Liver (tissue), 9 donors: ENCODE data around the gene EGFR. TPM values are rescaled to one million over a fixed set of nuclear protein-coding genes. Genes with fewer than 3 reads are reported as not detected.

ENCODE experiments used
- DNase-seq: peaks from one replicate; pipeline ENCODE4 v3.0.0-alpha.2; 2017; ENCODE audit warnings: low spot score
- H3K27ac ChIP-seq, 2 donors: one replicate each; pipeline ENCODE4 v1.7.0; 2013; ENCODE audit warnings: inconsistent platforms in 2 of 2, low read length in 2 of 2, control low read depth in 1 of 2, low read depth in 1 of 2, mild to moderate bottlenecking in 1 of 2
- H3K27me3 ChIP-seq, 4 donors: one replicate each; pipeline versions ENCODE4 v1.6.1 to v1.7.0; 2013; ENCODE audit warnings: low read length in 3 of 4, inconsistent platforms in 1 of 4, mild to moderate bottlenecking in 1 of 4, moderate library complexity in 1 of 4; ENCODE audit not compliant: control insufficient read depth in 4 of 4, insufficient read depth in 4 of 4
- H3K36me3 ChIP-seq, 4 donors: one replicate each; pipeline versions ENCODE4 v1.6.1 to v1.7.0; 2013; ENCODE audit warnings: low read length in 3 of 4, mild to moderate bottlenecking in 3 of 4, low read depth in 1 of 4, moderate library complexity in 1 of 4; ENCODE audit not compliant: control insufficient read depth in 4 of 4, insufficient read depth in 3 of 4
- H3K4me1 ChIP-seq, 4 donors: one replicate each; pipeline versions ENCODE4 v1.6.1 to v1.7.0; 2013; ENCODE audit warnings: low read length in 3 of 4, mild to moderate bottlenecking in 3 of 4, moderate library complexity in 1 of 4; ENCODE audit not compliant: control insufficient read depth in 4 of 4, insufficient read depth in 4 of 4
- H3K4me3 ChIP-seq, 3 donors: one replicate each; pipeline versions ENCODE4 v1.6.1 to v1.7.0; 2013; ENCODE audit warnings: low read length in 3 of 3, control low read depth in 1 of 3, low read depth in 1 of 3, mild to moderate bottlenecking in 1 of 3
- H3K9ac ChIP-seq, 2 donors: one replicate each; pipeline ENCODE4 v1.7.0; 2013; ENCODE audit warnings: low read length in 2 of 2, mild to moderate bottlenecking in 2 of 2, moderate library complexity in 2 of 2, control low read depth in 1 of 2, low read depth in 1 of 2
- H3K9me3 ChIP-seq, 4 donors: one replicate each; pipeline versions ENCODE4 v1.6.1 to v1.7.0; 2013; ENCODE audit warnings: low read length in 3 of 4; ENCODE audit not compliant: control insufficient read depth in 4 of 4
- ATF3 ChIP-seq: IDR thresholded peaks from 2 replicates; pipeline ENCODE4 v1.6.1; 2016; ENCODE audit warnings: antibody characterized with exemption
- CTCF ChIP-seq: fragments of 150-350 bp; IDR thresholded peaks from 2 replicates; pipeline ENCODE4 v1.5.1; 2017; ENCODE audit warnings: improper control_type of control experiment, low read depth, low read length; ENCODE audit not compliant: missing input control
- EGR1 ChIP-seq, 2 donors: IDR thresholded peaks; 2 replicates each; pipeline ENCODE4 v1.6.1; 2016 to 2018; ENCODE audit warnings: antibody characterized with exemption in 2 of 2, low read depth in 2 of 2
- FOXA1 ChIP-seq: IDR thresholded peaks from 2 replicates; pipeline ENCODE4 v1.6.1; 2016; ENCODE audit warnings: antibody characterized with exemption
- GABPA ChIP-seq, 2 donors: IDR thresholded peaks in 1 of 2; conservative IDR thresholded peaks in 1 of 2; 2 replicates each; pipeline ENCODE4 v1.6.1; 2016; ENCODE audit warnings: antibody characterized with exemption in 2 of 2, mild to moderate bottlenecking in 1 of 2, moderate library complexity in 1 of 2
- HNF4A ChIP-seq, 2 donors: conservative IDR thresholded peaks; 2 replicates each; pipeline ENCODE4 v1.6.1; 2016; ENCODE audit warnings: antibody characterized with exemption in 2 of 2, mild to moderate bottlenecking in 2 of 2
- HNF4G ChIP-seq: IDR thresholded peaks from 2 replicates; pipeline ENCODE4 v1.6.1; 2016; ENCODE audit warnings: antibody characterized with exemption
- JUND ChIP-seq, 2 donors: IDR thresholded peaks; 2 replicates each; pipeline ENCODE4 v1.6.1; 2016; ENCODE audit warnings: antibody characterized with exemption in 2 of 2
- NR2F2 ChIP-seq: IDR thresholded peaks from 2 replicates; pipeline ENCODE4 v1.6.1; 2016; ENCODE audit warnings: antibody characterized with exemption
- RAD21 ChIP-seq, 2 donors: IDR thresholded peaks; 2 replicates each; pipeline ENCODE4 v1.6.1; 2016; ENCODE audit warnings: antibody characterized with exemption in 2 of 2, mild to moderate bottlenecking in 2 of 2
- RXRA ChIP-seq, 2 donors: IDR thresholded peaks; 2 replicates each; pipeline ENCODE4 v1.6.1; 2017 to 2018; ENCODE audit warnings: antibody characterized with exemption in 2 of 2, mild to moderate bottlenecking in 1 of 2
- SP1 ChIP-seq: IDR thresholded peaks from 2 replicates; pipeline ENCODE4 v1.6.1; 2018; ENCODE audit warnings: antibody characterized with exemption, mild to moderate bottlenecking
- YY1 ChIP-seq: IDR thresholded peaks from 2 replicates; pipeline ENCODE4 v1.6.1; 2016; ENCODE audit warnings: antibody characterized with exemption, mild to moderate bottlenecking
- WGBS: extraction: QIAGEN DNeasy Blood & Tissue Kit; methylation state at CpG from one replicate; pipeline ENCODE4 v1.1.7; 2013; 5-methylcytosine and 5-hydroxymethylcytosine counted together
- polyA plus RNA-seq, 2 donors: library from polyadenylated mRNA; stranded (reverse) in 1 of 2; unstranded in 1 of 2; fragments of 200-250 nt in 1 of 2; fragments of >200 nt in 1 of 2; fragmentation: Nextera tagmentation in 1 of 2; extraction: Ambion mirVana in 1 of 2; gene quantifications; one replicate each; pipeline versions ENCODE4 v1.2.1 to v1.2.3, GENCODE V29; 2013 to 2015
- total RNA-seq, 2 donors: library from RNA; depleted of rRNA; stranded (reverse); fragments of >200 nt; gene quantifications; one replicate each; pipeline ENCODE4 v1.2.3, GENCODE V29; 2014
- TF ChIP-seq, protein P1 (sequence below): IDR thresholded peaks from 2 replicates; pipeline ENCODE4 v1.6.1; 2016; ENCODE audit warnings: antibody characterized with exemption
- TF ChIP-seq, protein P2 (sequence below): IDR thresholded peaks from 2 replicates; pipeline ENCODE4 v1.6.1; 2016; ENCODE audit warnings: antibody characterized with exemption, mild to moderate bottlenecking
- TF ChIP-seq, protein P3 (sequence below): IDR thresholded peaks from 2 replicates; pipeline ENCODE4 v1.6.1; 2016; ENCODE audit warnings: antibody characterized with exemption
- donor health status: healthy.
- donor health status: healthy.
- donor health status: healthy.
- donor health status: healthy.
- donor health status: healthy.

Gene EGFR
- total and polyA plus RNA-seq, 4 donors, result 22.6 to 37.0 (median 27.7) TPM

- Histone ChIP-seq H3K27ac (no peak overlapping the region), H3K27me3 (no peaks in the 10 kb centered on the region), H3K9me3 (no peaks in the 10 kb centered on the region), H3K9ac (no peak overlapping the region), H3K4me1 (peaks cover 8 to 31% (median 18%) of the 10 kb centered on the region in 4 donors), H3K36me3 (no peaks in the 10 kb centered on the region), H3K4me3 (no peak overlapping the region)
- no peak for DNase-seq
- 90% methylated on average over 6 of the region's 6 CpGs for WGBS
- TF ChIP-seq, protein P1, sequence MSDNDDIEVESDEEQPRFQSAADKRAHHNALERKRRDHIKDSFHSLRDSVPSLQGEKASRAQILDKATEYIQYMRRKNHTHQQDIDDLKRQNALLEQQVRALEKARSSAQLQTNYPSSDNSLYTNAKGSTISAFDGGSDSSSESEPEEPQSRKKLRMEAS, result no peak
- TF ChIP-seq, protein P2, sequence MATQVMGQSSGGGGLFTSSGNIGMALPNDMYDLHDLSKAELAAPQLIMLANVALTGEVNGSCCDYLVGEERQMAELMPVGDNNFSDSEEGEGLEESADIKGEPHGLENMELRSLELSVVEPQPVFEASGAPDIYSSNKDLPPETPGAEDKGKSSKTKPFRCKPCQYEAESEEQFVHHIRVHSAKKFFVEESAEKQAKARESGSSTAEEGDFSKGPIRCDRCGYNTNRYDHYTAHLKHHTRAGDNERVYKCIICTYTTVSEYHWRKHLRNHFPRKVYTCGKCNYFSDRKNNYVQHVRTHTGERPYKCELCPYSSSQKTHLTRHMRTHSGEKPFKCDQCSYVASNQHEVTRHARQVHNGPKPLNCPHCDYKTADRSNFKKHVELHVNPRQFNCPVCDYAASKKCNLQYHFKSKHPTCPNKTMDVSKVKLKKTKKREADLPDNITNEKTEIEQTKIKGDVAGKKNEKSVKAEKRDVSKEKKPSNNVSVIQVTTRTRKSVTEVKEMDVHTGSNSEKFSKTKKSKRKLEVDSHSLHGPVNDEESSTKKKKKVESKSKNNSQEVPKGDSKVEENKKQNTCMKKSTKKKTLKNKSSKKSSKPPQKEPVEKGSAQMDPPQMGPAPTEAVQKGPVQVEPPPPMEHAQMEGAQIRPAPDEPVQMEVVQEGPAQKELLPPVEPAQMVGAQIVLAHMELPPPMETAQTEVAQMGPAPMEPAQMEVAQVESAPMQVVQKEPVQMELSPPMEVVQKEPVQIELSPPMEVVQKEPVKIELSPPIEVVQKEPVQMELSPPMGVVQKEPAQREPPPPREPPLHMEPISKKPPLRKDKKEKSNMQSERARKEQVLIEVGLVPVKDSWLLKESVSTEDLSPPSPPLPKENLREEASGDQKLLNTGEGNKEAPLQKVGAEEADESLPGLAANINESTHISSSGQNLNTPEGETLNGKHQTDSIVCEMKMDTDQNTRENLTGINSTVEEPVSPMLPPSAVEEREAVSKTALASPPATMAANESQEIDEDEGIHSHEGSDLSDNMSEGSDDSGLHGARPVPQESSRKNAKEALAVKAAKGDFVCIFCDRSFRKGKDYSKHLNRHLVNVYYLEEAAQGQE, result no peak
- TF ChIP-seq JUND (IDR thresholded peaks at IDR 0.05), result no peak
- TF ChIP-seq RAD21 (IDR thresholded peaks at IDR 0.05), result no peak
- no peak for TF ChIP-seq FOXA1
- TF ChIP-seq SP1, result no peak
- no peak for TF ChIP-seq HNF4G
- TF ChIP-seq, protein P3, sequence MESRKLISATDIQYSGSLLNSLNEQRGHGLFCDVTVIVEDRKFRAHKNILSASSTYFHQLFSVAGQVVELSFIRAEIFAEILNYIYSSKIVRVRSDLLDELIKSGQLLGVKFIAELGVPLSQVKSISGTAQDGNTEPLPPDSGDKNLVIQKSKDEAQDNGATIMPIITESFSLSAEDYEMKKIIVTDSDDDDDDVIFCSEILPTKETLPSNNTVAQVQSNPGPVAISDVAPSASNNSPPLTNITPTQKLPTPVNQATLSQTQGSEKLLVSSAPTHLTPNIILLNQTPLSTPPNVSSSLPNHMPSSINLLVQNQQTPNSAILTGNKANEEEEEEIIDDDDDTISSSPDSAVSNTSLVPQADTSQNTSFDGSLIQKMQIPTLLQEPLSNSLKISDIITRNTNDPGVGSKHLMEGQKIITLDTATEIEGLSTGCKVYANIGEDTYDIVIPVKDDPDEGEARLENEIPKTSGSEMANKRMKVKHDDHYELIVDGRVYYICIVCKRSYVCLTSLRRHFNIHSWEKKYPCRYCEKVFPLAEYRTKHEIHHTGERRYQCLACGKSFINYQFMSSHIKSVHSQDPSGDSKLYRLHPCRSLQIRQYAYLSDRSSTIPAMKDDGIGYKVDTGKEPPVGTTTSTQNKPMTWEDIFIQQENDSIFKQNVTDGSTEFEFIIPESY, result no peak
- TF ChIP-seq GABPA (IDR thresholded peaks at IDR 0.05 in 1 of 2, conservative IDR thresholded peaks at IDR 0.05 in 1 of 2), result no peak
- TF ChIP-seq HNF4A (conservative IDR thresholded peaks at IDR 0.05), result no peak
- no peak for TF ChIP-seq EGR1 (IDR thresholded peaks at IDR 0.05; ENCODE audit: low read depth in 2 of 2)
Measured at GRCh38 chr7:55088107-55088506, 69.3 kb downstream of the EGFR start.

- Histone ChIP-seq H3K36me3 (no peaks in the 10 kb centered on the region), H3K27me3 (no peaks in the 10 kb centered on the region), H3K4me3 (no peak overlapping the region), H3K9me3 (no peaks in the 10 kb centered on the region), H3K4me1 (peaks cover 8 to 31% (median 18%) of the 10 kb centered on the region in 4 donors), H3K9ac (no peak overlapping the region), H3K27ac (peak overlapping the region in 1 of 2 donors; percentile 6)
- 65% methylated on average over 7 of the region's 7 CpGs for WGBS
- no peak for DNase-seq
- TF ChIP-seq ATF3 (no peak), SP1 (no peak), RXRA (IDR thresholded peaks at IDR 0.05) (no peak), HNF4G (no peak), CTCF (no peak), NR2F2 (no peak), YY1 (no peak)
- TF ChIP-seq, protein P3, result no peak
- TF ChIP-seq, protein P2, result no peak
- TF ChIP-seq, protein P1, result no peak
Measured at GRCh38 chr7:55088620-55089019, 69.8 kb downstream of the EGFR start.
